ENCODE results near the gene KCTD7.
A peak's percentile ranks its signal among the peaks of the same experiment; 100 is the strongest.
"Not testable (repeated sequence)": the region's sequence is repeated elsewhere in the genome, so short reads cannot be mapped to it uniquely, and the experiment has no call there.

Gene KCTD7

GRCh38 chr7:66617295-66617694, 11.4 kb upstream of the KCTD7 start:
- no peak for DNase-seq (ENCODE audit: low read depth)

GRCh38 chr7:66619341-66619948, 9.2 kb upstream of the KCTD7 start:
- DNase-seq (ENCODE audit: low read depth), result not testable (repeated sequence)

DNA sequence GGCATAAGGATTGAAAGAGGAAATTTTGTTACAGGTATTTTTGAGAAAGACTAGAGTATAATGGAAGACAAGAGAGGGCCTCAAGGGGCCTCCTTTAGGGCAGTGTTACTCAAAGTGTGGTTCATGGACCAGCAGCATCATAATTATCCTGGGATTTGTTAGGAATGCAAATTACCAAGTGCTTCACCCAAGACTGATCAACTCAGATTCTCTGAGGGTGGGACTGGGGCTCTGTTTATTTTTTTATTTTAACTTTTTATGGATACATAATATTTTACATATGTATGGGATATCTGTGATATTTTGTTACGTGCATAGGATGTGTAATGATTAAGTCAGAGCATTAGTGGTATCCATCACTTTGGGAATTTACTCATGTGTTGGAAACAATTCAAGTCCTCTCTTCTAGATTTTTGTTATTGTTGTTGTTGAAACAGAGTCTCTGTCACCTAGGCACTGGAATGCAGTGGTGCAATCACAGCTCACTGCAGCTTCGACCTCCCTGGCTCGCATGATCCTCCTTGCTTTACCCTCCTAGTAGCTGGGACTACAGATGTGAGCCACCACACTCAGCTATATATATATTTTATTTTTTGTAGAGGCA, 2.2 kb upstream of the KCTD7 start:
- peak; percentile 75 for DNase-seq (ENCODE audit: low read depth)

DNA sequence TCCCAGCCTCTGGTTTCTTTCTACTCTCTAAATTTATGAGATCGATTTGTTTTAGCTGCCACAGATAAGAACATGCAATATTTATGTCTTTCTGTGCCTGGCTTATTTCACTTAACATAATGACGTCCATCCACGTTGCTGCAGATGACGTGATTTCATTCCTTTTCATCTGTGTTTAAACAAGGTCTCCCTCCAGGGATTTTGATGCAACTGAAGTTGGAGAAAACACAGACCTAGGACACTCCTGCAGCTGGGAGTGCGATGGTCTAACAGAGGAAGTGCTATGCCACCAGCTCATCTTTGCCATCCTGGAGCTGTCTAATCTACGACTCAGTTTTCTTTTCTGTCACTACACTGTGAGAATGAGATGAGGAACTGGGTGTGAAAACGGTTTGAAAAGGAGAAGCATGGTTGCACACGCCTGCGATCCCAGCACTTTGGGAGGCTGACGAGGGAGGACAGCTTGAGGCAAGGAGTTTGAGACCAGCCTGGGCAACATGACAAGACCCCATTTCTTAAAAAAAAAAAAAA, 1.5 kb upstream of the KCTD7 start:
- no peak for DNase-seq (ENCODE audit: low read depth)

DNA sequence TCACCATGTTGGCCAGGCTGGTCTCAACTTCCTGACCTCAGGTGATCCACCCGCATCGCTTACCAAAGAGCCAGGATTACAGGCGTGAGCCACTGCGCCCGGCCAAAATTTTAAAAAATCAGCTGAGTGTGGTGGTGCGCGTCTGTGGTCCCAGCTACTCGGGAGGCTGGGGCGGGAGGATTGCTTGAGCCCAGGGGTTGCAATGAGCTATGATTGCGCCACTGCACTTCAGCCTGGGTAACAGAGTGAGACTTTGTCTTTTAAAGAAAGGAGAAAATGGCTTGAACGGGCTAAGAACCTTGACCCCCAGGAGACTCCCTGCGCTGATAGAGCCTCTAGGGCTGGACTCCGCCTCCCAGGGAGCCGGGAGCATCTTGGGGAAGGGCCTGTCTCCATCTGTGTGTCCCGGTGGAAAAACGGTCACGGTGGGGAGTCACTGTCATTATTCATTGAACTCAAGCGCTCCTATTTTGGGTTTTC, 760 bp upstream of the KCTD7 start:
- DNase-seq (ENCODE audit: low read depth), result no peak

- DNase-seq (ENCODE audit: low read depth), result no peak
Measured at GRCh38 chr7:66629222-66630062, 761 bp downstream of the KCTD7 start.

DNA sequence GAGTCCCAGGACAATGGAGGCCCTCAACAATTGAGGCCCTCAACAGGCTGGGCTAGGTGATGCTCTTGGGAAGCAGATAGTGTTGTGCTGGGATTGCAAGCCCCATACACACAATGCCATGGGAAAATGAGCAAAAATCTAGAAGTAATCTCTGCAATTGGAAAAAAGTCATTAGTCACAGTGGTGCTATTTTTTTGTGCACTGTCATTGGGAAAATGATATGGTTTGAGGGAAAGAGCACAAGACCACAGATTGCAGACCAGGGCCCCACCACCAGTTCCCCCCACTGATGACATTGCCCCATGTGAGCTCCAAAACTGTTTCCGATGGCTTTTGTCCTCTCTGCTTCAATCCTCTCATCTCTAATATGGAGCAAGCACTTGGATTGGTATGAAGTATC, 1.9 kb downstream of the KCTD7 start:
- DNase-seq (ENCODE audit: low read depth), result no peak

DNA sequence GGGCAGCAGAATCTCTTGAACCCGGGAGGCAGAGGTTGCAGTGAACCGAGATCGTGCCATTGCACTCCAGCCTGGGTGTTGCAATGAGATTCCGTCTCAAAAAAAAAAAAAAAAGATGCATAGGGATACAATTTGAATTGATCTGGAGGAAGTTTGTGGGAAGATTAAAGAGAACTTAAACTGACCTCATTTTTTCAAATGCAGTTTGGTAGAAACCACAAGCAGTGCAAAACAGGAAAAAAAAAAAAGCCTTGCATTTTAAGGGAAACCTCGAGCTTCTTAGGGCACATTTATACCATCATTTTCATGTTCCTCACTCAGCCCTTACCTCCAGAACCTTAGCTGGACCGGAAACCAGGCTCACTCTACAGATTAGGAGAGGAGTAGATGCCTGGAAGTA, 2.8 kb downstream of the KCTD7 start:
- no peak for DNase-seq (ENCODE audit: low read depth)

GRCh38 chr7:66634816-66635215, 6.1 kb downstream of the KCTD7 start:
- DNase-seq (ENCODE audit: low read depth), result no peak

- DNase-seq (ENCODE audit: low read depth), result not testable (repeated sequence)
Measured at GRCh38 chr7:66635322-66635981, 6.8 kb downstream of the KCTD7 start.

DNA sequence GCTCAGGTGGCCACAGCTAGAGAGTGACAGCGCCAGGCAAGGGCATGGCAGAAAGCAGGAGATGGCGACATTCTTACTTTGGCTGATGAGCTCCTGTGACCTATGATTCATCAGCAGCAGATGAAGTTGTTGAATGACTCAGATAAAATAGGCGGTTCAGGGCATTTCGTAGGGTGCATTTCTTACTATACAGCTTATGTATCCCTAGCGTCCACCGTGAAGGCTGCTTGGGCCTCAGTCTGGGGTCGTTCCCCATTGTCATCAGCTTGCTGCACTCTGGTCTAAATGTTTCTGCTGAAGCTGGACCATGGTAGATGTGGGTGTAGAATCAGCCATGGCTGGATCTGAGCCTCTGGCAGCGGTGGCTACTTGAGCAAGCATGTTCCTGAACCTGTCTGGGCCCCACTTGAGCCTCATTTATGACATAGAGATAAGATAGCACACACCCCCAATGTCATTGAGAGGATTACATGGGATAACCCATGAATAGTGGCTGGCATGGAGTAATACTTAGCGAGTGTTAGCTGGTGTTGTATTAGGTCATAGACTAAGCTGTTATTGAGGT, 7.4 kb downstream of the KCTD7 start:
- DNase-seq (ENCODE audit: low read depth), result peak; percentile 88

DNA sequence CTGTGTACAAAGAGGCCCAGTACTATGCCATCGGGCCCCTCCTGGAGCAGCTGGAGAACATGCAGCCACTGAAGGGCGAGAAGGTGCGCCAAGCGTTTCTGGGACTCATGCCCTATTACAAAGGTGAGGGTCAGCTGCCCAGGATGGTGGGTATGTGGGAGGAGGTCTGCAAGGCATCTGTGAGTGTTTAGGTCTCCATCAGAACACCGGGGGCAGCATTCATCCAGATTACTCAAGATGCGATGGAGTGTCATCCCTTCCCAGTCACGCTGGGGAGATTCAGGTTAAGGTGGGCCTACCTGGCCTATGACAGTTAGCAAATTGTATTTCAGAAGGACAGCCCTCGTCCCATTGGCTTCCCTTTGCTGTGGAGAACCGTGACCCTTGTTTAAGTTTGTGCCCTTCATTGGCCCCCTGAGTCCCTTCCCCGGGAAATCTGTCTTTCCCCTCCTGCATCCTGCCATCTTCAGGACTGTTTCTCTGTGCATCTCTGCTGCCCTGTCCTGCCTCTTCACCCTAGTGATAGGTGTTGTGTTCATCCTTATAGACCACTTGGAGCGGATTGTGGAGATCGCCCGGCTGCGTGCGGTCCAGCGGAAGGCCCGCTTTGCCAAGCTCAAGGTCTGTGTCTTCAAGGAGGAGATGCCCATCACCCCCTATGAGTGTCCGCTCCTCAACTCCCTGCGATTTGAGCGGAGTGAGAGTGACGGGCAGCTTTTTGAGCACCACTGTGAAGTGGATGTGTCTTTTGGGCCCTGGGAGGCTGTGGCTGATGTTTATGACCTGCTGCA, 9.8 kb downstream of the KCTD7 start:
- DNase-seq (ENCODE audit: low read depth), result no peak

DNA sequence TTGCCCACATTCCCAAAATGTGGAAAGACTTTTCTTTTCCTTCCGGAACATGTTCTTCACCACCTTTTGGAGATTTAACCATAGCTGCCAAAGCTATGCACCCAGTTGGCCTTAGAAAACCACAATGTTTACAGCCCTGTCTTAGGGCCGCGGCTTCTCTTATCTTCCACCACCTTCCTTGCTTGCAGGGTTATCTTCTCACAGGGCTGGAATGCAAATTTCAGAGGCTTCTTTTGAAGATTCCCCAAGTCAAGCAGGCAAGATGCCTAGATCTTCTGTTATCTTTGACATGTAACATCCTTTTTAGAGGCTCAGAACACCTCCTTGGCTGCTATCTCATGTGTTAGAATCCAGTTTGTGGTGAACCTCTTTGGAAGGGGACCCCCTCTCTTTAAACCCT, 11.1 kb downstream of the KCTD7 start:
- no peak for DNase-seq (ENCODE audit: low read depth)

- no peak for DNase-seq (ENCODE audit: low read depth)
Measured at GRCh38 chr7:66640802-66641525, 12.3 kb downstream of the KCTD7 start.

GRCh38 chr7:66641526-66641871, 12.8 kb downstream of the KCTD7 start:
- no peak for DNase-seq (ENCODE audit: low read depth)

- no peak for DNase-seq (ENCODE audit: low read depth)
Measured at GRCh38 chr7:66642186-66642585, 13.5 kb downstream of the KCTD7 start.

DNA sequence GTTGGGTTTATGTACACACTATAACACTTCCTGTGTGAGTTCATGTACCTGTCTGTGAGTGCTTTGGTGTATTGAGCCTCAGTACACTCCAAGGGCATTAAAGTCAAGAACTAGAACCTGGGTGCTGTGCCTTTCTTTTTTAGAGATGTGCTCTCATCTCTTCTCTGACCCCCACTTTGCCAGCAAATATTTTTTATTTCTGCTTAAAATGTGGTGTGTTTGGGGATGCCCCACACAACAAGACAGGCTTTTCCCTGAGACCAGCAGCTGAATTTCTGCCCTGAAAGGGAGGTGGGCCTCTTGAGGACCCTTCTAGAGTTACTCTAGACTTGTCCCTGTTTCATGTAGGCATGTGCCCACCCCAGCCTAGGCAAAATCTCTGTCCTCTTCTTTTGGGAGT, 14.3 kb downstream of the KCTD7 start:
- no peak for DNase-seq (ENCODE audit: low read depth)

DNA sequence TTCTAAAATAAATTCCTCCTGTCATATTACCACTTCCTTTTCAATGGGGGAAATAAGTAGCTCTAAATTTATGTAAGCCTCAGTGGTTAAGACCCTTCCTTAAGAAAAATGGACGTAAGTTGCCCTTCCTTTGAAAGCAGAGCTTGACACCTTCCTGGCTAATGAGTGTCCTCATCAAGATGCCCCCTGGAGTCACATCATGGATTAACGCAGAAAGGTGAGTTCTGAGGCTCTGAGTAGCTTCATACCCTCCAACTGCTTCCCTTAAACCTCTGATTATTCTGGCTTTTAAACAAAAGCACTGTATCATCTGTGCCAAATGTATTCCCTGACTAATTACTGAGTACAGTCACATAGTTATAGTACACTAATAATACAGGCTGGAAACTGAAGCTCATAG, 14.7 kb downstream of the KCTD7 start:
- no peak for DNase-seq (ENCODE audit: low read depth)

- not testable (repeated sequence) for DNase-seq (ENCODE audit: low read depth)
Measured at GRCh38 chr7:66651026-66651425, 22.3 kb downstream of the KCTD7 start.

DNA sequence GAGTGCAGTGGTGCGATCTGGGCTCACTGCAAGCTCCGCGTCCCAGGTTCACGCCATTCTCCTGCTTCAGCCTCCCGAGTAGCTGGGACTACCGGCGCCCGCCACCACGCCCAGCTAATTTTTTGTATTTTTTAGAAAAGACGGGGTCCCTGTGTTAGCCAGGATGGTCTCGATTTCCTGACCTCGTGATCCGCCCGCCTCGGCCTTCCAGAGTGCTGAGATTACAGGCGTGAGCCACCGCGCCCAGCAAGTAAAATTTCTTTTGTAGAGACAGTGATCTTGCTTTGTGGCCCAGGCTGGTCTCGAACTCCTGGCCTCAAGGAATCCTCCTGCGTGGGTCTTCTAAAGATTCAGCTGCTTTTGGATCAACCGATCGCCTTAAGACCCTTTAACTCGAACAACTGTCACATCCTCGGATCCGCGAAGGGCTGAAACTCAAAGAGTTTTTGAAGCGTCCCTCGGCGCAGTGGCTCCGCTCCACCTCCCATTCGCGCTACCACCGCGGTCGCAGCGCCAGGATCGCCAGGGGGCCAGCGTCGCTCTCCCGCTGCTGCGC, 25.1 kb downstream of the KCTD7 start:
- DNase-seq (ENCODE audit: low read depth), result not testable (repeated sequence)
